HCT116 (cell line): Measurements from ENCODE around the gene MYH13. TPM values are rescaled to one million over a fixed set of nuclear protein-coding genes. Genes with fewer than 3 reads are reported as not detected.
A peak's percentile ranks its signal among the peaks of the same experiment; 100 is the strongest.

Experiments used
- ATAC-seq: fragments of 200-7000 bp; cut with Tn5 transposase; 2 replicates; pipeline ENCODE4 v1.9.1; 2020; ENCODE audit warnings: mild to moderate bottlenecking, moderate library complexity
- BruUV-seq: library from RNA; stranded (reverse); fragments of 400-500 nt; replicated peaks from 2 replicates; lab custom pipeline; 2021; lab: Mats Ljungman, UMichigan
- CTCF ChIA-PET: fragments of 300-600 bp; sonication (Branson Sonifier 250); formaldehyde crosslinking; loops from one replicate; lab custom pipeline; 2021; ENCODE audit warnings: antibody characterized with exemption; lab: Charles Lee
- POLR2A ChIA-PET: fragments of 300-600, 350-600 bp; sonication (Branson Sonifier 250); formaldehyde crosslinking; loops from one replicate; lab custom pipeline; 2021; ENCODE audit warnings: antibody characterized with exemption; lab: Charles Lee
- RAD21 ChIA-PET, 2 experiments: fragments of 300-600 bp; sonication (Branson Sonifier 250); formaldehyde crosslinking; loops; one replicate each; lab custom pipeline; 2023; ENCODE audit warnings: low total read pairs in 2 of 2; ENCODE audit not compliant: uncharacterized antibody in 2 of 2, unreplicated experiment in 2 of 2, low non-redundant PET in 1 of 2; lab: Charles Lee
- DNase-seq: peaks from one replicate; pipeline ENCODE4 v3.0.0-alpha.2; 2010; ENCODE audit warnings: low read depth, low spot score
- H2AFZ ChIP-seq: fragments of 200-600 bp; shearing (Covaris generic), sonication (generic); 2 replicates; pipeline ENCODE4 v1.6.1; 2017; ENCODE audit warnings: low read depth, mixed run types, mixed read lengths, antibody characterized with exemption, low read length; ENCODE audit not compliant: poor library complexity, severe bottlenecking
- H3K27ac ChIP-seq: 2 replicates; pipeline ENCODE4 v1.5.1; 2012; ENCODE audit warnings: low read depth, low read length
- H3K27me3 ChIP-seq: fragments of 200-600 bp; sonication (generic); 2 replicates; pipeline ENCODE4 v1.6.1; 2016; ENCODE audit warnings: mixed run types, low read length, mixed read lengths; ENCODE audit not compliant: insufficient read depth
- H3K36me3 ChIP-seq, 2 experiments: fragments of 200-500 bp in 1 of 2; fragments of 200-600 bp in 1 of 2; sonication (Bioruptor generic) in 1 of 2; sonication (generic) in 1 of 2; 2 replicates each; pipeline versions ENCODE4 v1.5.1 to v1.6.1; 2014 to 2016; ENCODE audit warnings: low read length in 2 of 2, inconsistent platforms in 1 of 2, mixed read lengths in 1 of 2, mixed run types in 1 of 2; ENCODE audit not compliant: insufficient read depth in 2 of 2, control insufficient read depth in 1 of 2
- H3K4me1 ChIP-seq, 2 experiments: fragments of 200-600 bp in 1 of 2; sonication (generic) in 1 of 2; 2 replicates each; pipeline versions ENCODE4 v1.5.1 to v1.6.1; 2012 to 2017; ENCODE audit warnings: low read length in 2 of 2, inconsistent platforms in 1 of 2, mild to moderate bottlenecking in 1 of 2, mixed read lengths in 1 of 2, mixed run types in 1 of 2, moderate library complexity in 1 of 2; ENCODE audit not compliant: insufficient read depth in 2 of 2, control insufficient read depth in 1 of 2
- H3K4me2 ChIP-seq: fragments of 200-600 bp; sonication (generic); 2 replicates; pipeline ENCODE4 v1.6.1; 2017; ENCODE audit warnings: mixed run types, low read length, mixed read lengths
- H3K4me3 ChIP-seq, 2 experiments: fragments of 200-600 bp in 1 of 2; sonication (generic) in 1 of 2; replicated peaks in 1 of 2; 2 replicates each; pipeline ENCODE4 v1.5.1; 2011 to 2016; ENCODE audit warnings: low read length in 2 of 2, control low read depth in 1 of 2, low read depth in 1 of 2, mild to moderate bottlenecking in 1 of 2, mixed read lengths in 1 of 2, mixed run types in 1 of 2
- H3K79me2 ChIP-seq: fragments of 200-600 bp; sonication (generic); 2 replicates; pipeline ENCODE4 v1.6.1; 2017; ENCODE audit warnings: mild to moderate bottlenecking, mixed run types, low read length, moderate library complexity, mixed read lengths; ENCODE audit not compliant: insufficient read depth
- H3K9ac ChIP-seq: fragments of 200-600 bp; sonication (generic); 2 replicates; pipeline ENCODE4 v1.6.1; 2016; ENCODE audit warnings: low read length, mixed read lengths
- H3K9me2 ChIP-seq: fragments of 200-600 bp; sonication (generic), shearing (Covaris generic); 2 replicates; pipeline ENCODE4 v1.6.1; 2017; ENCODE audit warnings: mixed run types, mild to moderate bottlenecking, moderate library complexity; ENCODE audit not compliant: insufficient read depth
- H3K9me3 ChIP-seq, 2 experiments: fragments of 200-500 bp in 1 of 2; fragments of 200-600 bp in 1 of 2; sonication (Bioruptor generic) in 1 of 2; sonication (generic) in 1 of 2; 2 replicates each; pipeline ENCODE4 v1.6.1; 2014 to 2017; ENCODE audit warnings: low read length in 2 of 2, mixed read lengths in 2 of 2, inconsistent platforms in 1 of 2, low read depth in 1 of 2, mild to moderate bottlenecking in 1 of 2, mixed run types in 1 of 2, moderate library complexity in 1 of 2; ENCODE audit not compliant: control insufficient read depth in 1 of 2, insufficient read depth in 1 of 2
- H4K20me1 ChIP-seq: fragments of 200-600 bp; sonication (generic), shearing (Covaris generic); 2 replicates; pipeline ENCODE4 v1.6.1; 2017; ENCODE audit warnings: mixed run types, mild to moderate bottlenecking, moderate library complexity; ENCODE audit not compliant: insufficient read depth
- CBX3 ChIP-seq: IDR thresholded peaks from 2 replicates; pipeline ENCODE4 v1.6.1; 2012; ENCODE audit warnings: low read depth
- CEBPB ChIP-seq: IDR thresholded peaks from 2 replicates; pipeline ENCODE4 v1.6.1; 2012; ENCODE audit warnings: low read depth
- CTCF ChIP-seq, 3 experiments: fragments of 200-600 bp in 1 of 3; sonication (generic) in 1 of 3; IDR thresholded peaks in 2 of 3; conservative IDR thresholded peaks in 1 of 3; 2 replicates each; pipeline ENCODE4 v1.5.1; 2012 to 2017; ENCODE audit warnings: low read depth in 2 of 3, low read length in 2 of 3, antibody characterized with exemption in 1 of 3, borderline replicate concordance in 1 of 3, control low read depth in 1 of 3, mild to moderate bottlenecking in 1 of 3, mixed read lengths in 1 of 3, mixed run types in 1 of 3, moderate library complexity in 1 of 3; ENCODE audit not compliant: insufficient read depth in 1 of 3
- EZH2phosphoT487 ChIP-seq: fragments of 200-600 bp; IDR thresholded peaks from 2 replicates; pipeline ENCODE4 v1.6.1; 2018; ENCODE audit warnings: antibody characterized with exemption, borderline replicate concordance
- POLR2A ChIP-seq: IDR thresholded peaks from 2 replicates; pipeline ENCODE4 v1.7.0; 2011; ENCODE audit warnings: borderline replicate concordance; ENCODE audit not compliant: insufficient read depth, insufficient read length; ENCODE audit errors: extremely low read depth
- POLR2AphosphoS5 ChIP-seq: IDR thresholded peaks from 2 replicates; pipeline ENCODE4 v1.6.1; 2011; ENCODE audit warnings: mild to moderate bottlenecking, low read depth, low read length, moderate library complexity
- RAD21 ChIP-seq: IDR thresholded peaks from 2 replicates; pipeline ENCODE4 v1.6.1; 2012; ENCODE audit warnings: low read depth, mild to moderate bottlenecking
- SIN3A ChIP-seq: IDR thresholded peaks from 2 replicates; pipeline ENCODE4 v1.6.1; 2012; ENCODE audit warnings: low read depth
- SRF ChIP-seq: IDR thresholded peaks from 2 replicates; pipeline ENCODE4 v1.6.1; 2012; ENCODE audit warnings: low read depth
- intact Hi-C: fragments of 100-400 bp; cut with micrococcal nuclease; formaldehyde crosslinking; loops from 2 replicates; pipeline ENCODE4 v1.10.0; 2022
- total RNA-seq: library from RNA; stranded (reverse); gene quantifications from one replicate; pipeline ENCODE4 v1.2.1, GENCODE V29; 2021; ENCODE audit not compliant: unreplicated experiment

MYH13 gene
- total RNA-seq, 1 experiment from 2014 or later, result not detected

- POLR2A ChIA-PET, result no interaction called here
- ATAC-seq, result no peak
- H3K4me3 ChIP-seq, result no peak overlapping the region
- no TSS peak for BruUV-seq
- no peaks in the 10 kb centered on the region for H3K9me3 ChIP-seq
- RAD21 ChIA-PET, result no interaction called here
- intact Hi-C loops, result no loop called here
- no peak overlapping the region for H3K9ac ChIP-seq
- H3K4me2 ChIP-seq, result no peak overlapping the region
- DNase-seq, result no peak
- TF ChIP-seq CEBPB, result no peak
- TF ChIP-seq CTCF (IDR thresholded peaks at IDR 0.05 in 2 of 3, conservative IDR thresholded peaks at IDR 0.05 in 1 of 3; ENCODE audit: borderline replicate concordance in 1 of 3, insufficient read depth in 1 of 3, low read depth in 2 of 3, low read length in 2 of 3), result peak in 1 of 3 experiments; percentile 17; a peak in 1 of 6 replicates
- H4K20me1 ChIP-seq, result no peaks in the 10 kb centered on the region
- CTCF ChIA-PET, result no interaction called here
- no peak overlapping the region for H3K27ac ChIP-seq
- H3K79me2 ChIP-seq, result no peaks in the 10 kb centered on the region
- no peaks in the 10 kb centered on the region for H3K36me3 ChIP-seq
- no peak overlapping the region for H2AFZ ChIP-seq
- H3K27me3 ChIP-seq, result no peaks in the 10 kb centered on the region
- no peaks in the 10 kb centered on the region for H3K9me2 ChIP-seq
- H3K4me1 ChIP-seq, result no peaks in the 10 kb centered on the region
Measured at GRCh38 chr17:10415161-10415560, 42.4 kb upstream of the MYH13 start.

GRCh38 chr17:10403589-10403988 is 30.8 kb upstream of the MYH13 start:
- no peak overlapping the region for H3K27ac ChIP-seq
- no peak overlapping the region for H2AFZ ChIP-seq
- RAD21 ChIA-PET, result no interaction called here
- CTCF ChIA-PET, result interaction anchor here (0.8 kb wide), 1 partner anchor 211 kb away, joined by 3 read pairs; no protein-coding TSS in a partner anchor
- no peaks in the 10 kb centered on the region for H4K20me1 ChIP-seq
- DNase-seq (no peak), ATAC-seq (no peak)
- no peak overlapping the region for H3K4me3 ChIP-seq
- no peaks in the 10 kb centered on the region for H3K9me2 ChIP-seq
- intact Hi-C loops, result no loop called here
- no TSS peak for BruUV-seq
- no peaks in the 10 kb centered on the region for H3K9me3 ChIP-seq
- no peak overlapping the region for H3K9ac ChIP-seq
- no peaks in the 10 kb centered on the region for H3K79me2 ChIP-seq
- H3K36me3 ChIP-seq, result no peaks in the 10 kb centered on the region
- POLR2A ChIA-PET, result interaction anchor here (0.7 kb wide), 1 partner anchor 208 kb away, joined by 3 read pairs; no protein-coding TSS in a partner anchor
- H3K4me1 ChIP-seq, result no peaks in the 10 kb centered on the region
- H3K4me2 ChIP-seq, result no peak overlapping the region
- no peaks in the 10 kb centered on the region; the same call in 1 of the 2 replicates for H3K27me3 ChIP-seq
- no peak for TF ChIP-seq SRF
- no peak for TF ChIP-seq POLR2AphosphoS5
- no peak for TF ChIP-seq CBX3
- no peak for TF ChIP-seq POLR2A
- no peak for TF ChIP-seq EZH2phosphoT487
- no peak for TF ChIP-seq RAD21
- no peak for TF ChIP-seq CTCF (IDR thresholded peaks at IDR 0.05 in 2 of 3, conservative IDR thresholded peaks at IDR 0.05 in 1 of 3; ENCODE audit: borderline replicate concordance in 1 of 3, insufficient read depth in 1 of 3, low read depth in 2 of 3, low read length in 2 of 3)
- no peak for TF ChIP-seq SIN3A
- TF ChIP-seq, all 23 proteins: peak for 0
